ENCODE results near the gene LAMTOR4.
"Not testable (repeated sequence)": the region's sequence is repeated elsewhere in the genome, so short reads cannot be mapped to it uniquely, and the experiment has no call there.

Gene LAMTOR4

GRCh38 chr7:100192281-100192862 lies 43.7 kb downstream of the LAMTOR4 start:
- DNase-seq (ENCODE audit: low read depth, low spot score); H3K27ac ChIP-seq: not testable (repeated sequence)

DNA sequence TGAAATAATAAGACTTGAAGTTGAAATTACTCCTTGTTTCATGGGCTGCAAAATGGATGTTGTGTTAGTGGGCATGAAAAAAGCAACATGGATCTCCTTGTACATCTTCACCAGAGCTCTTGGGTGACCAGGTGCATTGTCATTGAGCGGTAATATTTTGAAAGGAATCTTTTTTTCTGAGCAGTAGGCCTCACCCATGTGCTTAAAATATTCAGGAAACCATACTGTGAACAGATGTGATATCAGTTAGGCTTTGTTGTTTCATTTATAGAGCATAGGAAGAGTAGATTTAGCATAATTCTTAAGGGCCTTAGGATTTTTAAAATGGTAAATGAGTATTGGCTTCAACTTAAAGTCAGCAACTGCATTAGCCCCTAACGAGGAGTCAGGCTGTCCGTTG lies 44.3 kb downstream of the LAMTOR4 start:
- no peak overlapping the region for H3K27ac ChIP-seq
- no peak for DNase-seq (ENCODE audit: low read depth, low spot score)

GRCh38 chr7:100195222-100195621 lies 46.5 kb downstream of the LAMTOR4 start:
- no peak for DNase-seq (ENCODE audit: low read depth, low spot score)
- H3K27ac ChIP-seq = no peak overlapping the region

DNA sequence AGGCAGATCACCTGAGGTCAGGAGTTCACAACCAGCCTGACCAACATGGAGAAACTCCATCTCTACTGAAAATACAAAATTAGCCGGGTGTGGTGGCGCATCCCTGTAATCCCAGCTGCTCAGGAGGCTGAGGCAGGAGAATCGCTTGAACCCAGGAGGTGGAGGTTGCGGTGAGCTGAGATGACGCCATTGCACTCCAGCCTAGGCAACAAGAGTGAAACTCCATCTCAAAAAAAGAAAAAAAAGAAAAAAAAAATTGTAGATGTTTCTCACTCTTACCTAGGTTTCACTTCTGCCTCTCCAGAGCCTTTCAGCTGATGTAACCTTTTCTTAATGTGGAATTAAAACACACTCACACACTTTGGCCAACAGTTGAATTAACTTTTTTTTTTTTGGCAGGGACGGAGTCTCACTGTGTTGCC lies 47.2 kb downstream of the LAMTOR4 start:
- H3K27ac ChIP-seq; DNase-seq (ENCODE audit: low read depth, low spot score): not testable (repeated sequence)

GRCh38 chr7:100198266-100198665 lies 49.5 kb downstream of the LAMTOR4 start:
- H3K27ac ChIP-seq = no peak overlapping the region
- no peak for DNase-seq (ENCODE audit: low read depth, low spot score)

DNA sequence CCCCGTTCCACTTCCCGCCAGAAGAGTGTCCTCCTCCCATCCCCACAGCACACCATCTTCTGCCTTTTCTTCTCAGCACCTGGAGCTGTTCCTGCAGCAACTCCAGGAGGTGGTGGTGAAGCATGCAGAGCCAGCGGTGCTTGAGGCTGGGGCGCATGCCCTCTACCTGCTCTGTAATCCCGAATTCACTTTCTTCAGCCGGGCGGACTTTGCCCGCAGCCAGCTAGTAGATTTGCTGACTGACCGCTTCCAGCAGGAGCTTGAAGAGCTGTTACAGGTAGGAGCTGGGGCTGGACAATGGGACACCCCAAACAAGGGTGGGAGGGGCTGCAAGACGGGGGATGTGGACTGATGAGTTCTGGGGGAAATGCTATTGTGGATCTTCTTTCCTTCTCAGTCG lies 52.0 kb downstream of the LAMTOR4 start:
- no peak for DNase-seq (ENCODE audit: low read depth, low spot score)
- H3K27ac ChIP-seq = no peak overlapping the region

Measured in epithelial cell of prostate (primary cell).